NCI-H1694 (cell line): ENCODE measurements around the gene GPR157.
"Not testable (repeated sequence)": the region's sequence is repeated elsewhere in the genome, so short reads cannot be mapped to it uniquely, and the experiment has no call there.

ENCODE experiments used
- DNase-seq: peaks from one replicate; lab custom pipeline; 2025; lab: John Stamatoyannopoulos, UW

GPR157 gene

DNA sequence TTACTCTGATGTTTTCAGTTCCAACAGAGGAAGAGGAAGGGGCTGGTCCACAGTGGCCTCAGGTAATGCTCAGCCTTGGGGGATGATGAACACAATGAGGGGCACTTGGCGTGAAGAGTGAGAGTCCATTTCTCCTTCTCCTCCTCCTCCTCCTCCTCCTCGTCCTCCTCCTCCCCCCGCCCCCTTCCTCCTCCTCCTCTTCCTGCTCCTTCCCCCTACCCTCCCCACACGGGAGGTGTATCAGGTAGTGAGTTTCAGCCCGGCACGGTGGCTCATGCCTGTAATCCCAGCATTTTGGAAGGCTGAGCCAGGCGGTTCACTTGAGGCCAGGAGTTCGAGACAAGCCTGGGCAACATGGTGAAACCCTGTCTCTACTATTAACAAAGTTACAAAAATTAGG, 17.3 kb upstream of the GPR157 start:
- no peak for DNase-seq

DNA sequence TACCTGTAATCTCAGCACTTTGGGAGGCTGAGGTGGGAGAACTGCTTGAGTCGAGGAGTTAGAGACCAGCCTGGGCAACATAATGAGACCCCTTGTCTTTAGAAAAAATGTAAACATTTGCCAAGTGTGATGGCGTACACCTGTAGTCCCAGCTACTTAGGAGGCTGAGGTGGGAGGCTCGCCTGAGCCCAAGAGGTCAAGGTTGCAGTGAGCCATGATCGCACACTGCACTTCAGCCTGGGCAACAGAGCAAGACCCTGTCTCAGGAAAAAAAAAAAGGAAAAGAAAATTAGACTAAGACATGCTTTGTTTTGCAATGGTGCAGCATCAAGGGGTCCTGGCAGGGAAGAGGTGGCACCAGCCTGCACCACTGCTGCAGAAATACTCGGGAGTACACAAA, 16.8 kb upstream of the GPR157 start:
- no peak for DNase-seq

DNA sequence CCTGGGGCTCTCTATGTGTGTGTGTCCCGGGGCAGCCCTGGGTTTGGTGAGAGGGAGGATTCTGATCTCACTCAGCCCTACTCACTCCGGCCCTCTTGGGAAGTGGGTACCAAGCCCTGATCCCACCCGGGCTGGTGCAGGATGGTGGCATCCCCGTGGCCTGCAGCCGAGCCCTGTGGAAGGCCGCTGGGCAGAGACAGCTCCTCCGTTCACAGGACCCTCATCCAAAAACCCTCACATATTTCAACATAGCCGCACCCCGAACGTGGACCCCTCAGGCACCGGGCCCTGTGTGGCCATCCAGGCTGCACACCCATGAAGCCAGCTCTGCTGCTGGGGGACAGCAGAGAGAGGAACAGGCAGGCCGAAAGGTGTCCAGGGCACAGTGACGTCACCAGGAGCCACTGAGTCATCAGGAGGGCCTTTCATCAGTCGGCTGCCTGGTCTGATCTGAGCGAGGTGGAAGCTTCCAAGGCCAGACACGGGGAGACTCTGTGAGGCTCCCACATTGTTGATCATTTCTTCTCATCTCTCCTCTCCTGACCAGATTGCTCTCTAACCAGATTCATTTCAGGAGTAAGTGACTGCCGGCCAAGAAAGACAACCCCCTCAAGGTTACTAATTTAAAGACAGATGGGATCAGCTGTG, 16.2 kb upstream of the GPR157 start:
- no peak for DNase-seq

DNA sequence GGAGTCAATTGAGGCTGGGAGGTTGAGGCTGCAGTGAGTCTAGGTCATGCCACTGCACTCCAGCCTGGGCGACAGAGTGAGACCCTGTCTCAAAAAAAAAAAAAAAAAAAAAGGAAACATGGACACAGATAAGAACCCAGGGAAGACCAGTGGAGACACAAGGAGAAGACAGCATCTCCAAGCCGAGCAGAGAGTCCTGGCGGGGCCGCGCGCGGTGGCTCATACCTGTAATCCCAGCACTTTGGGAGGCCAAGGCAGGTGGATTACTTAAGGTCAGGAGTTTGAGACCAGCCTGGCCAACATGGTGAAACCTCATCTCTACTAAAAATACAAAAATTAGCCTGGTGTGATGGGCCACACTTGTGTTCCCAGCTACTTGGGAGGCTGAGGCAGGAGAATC, 15.6 kb upstream of the GPR157 start:
- not testable (repeated sequence) for DNase-seq

DNA sequence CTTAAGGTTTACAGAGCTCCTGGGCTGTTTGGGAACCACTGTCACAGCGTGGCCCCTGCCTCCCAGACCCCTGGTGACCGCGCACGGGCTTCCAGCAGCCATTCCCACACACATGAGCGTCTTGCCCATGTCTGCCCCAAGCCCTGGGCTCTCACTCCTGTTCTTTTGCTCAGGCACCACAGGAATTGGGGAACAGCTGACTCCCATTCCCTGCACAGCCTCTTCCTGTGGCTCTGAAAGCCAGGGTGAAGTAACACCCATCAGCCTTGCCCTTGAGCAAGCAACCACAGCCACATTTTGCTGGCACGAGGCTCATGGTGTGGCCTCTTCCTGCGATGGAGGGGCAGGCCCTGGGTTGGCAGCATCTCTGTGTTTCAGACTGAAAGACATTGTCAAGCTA, 14.3 kb upstream of the GPR157 start:
- no peak for DNase-seq

DNA sequence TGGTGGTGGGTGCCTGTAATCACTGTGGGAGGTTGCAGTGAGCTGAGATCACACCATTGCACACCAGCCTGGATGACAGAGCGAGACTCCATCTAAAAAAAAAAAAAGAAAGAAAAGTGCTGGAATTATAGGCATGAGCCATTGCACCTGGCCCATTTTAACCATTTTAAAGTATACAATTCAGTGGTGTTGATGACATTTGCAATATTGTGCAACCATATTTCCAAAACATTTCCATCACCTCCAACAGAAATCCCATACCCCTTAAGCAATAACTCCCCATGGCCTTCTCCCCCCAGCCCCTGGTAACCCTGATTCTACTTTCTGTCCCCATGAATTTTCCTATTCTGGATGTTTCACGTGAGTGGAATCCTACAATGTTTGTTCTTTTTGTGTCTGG, 11.0 kb upstream of the GPR157 start:
- DNase-seq: no peak

DNA sequence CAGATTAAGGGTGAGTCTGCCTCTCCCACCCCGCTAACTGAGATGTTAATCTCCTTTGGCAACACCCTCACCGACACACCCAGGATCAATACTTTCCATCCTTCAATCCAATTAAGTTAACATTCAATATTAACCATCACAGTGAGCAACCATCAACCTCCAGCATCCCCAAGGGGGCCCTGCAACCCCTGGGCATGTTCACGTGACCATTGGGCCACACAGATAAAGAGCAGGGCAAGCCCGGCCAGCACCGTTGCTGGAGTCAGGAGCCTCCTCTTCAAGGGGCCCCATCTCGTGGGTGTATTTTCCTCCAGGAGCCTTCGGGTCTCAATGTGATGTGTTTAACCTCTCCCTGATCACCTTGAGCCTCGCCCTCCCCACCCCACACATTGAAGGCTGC, 8.0 kb upstream of the GPR157 start:
- DNase-seq: no peak

DNA sequence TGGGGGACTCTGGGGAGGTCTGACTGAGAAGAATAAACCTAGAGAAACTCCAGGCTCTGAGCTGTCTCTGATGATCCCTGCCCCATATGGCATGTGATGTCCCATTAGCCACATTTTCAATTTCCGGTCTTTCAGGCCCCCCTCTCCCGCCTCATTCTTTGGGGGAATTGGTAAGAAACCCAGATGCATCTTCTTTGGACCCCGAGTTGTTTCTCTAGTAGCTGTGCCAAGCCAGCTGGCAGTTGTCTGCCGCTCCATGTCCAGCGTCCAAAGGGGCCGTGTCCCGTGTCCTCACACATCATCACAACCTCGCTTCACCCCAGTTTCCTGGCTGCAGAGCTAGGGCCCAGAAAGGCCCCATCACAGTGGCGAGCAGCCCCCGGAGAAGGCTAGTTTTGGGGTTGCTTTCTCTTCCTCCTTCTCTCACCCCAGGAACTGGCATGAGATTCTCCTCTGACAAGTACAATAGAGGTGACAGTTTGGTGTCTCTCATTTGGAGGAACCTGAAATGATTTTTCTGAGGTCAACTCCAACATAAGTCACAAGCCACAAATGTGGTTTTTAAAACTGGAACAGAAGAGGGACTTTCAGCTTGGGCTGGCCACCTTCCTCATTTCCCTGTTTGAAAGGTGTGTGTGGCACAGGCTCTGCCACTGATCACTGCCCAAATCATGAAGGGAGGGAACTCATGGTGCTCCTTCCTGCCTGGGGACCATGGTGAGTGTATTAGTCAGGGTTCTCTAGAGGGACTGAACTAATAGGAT, 6.4 kb upstream of the GPR157 start:
- DNase-seq: no peak

DNA sequence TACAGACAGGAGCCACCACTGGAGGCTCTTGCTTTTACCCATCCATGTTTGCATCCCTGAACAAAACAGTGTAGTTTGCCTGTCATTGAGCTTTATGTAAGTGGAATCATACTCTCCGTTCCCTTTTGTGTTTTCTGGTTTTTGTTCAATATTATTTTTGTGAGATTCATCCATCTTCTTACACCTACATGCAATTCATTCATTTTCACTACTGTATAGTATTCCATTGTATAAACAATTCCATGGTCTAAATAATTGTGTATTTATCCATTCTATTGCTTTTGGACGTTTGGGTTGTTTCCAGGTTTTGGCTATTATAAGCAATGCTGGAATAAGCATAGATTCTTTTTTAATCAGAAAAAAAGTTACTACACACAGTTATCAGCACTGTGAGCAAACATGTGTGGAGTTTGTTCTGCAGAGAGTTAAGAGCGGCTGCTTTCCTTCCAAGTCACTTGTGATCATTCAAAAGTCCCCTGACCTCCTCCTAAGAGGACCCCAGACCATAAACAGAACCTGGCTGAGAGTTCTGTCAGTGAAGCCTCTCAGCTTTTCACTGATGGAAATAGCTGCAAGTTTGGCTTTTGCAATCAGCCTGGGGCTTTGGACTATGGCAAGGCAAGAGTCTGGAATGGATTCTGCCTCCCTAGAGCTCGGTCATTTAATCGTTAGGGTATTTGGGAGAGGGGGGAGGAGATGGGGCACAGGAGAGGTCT, 5.1 kb upstream of the GPR157 start:
- DNase-seq: no peak

DNA sequence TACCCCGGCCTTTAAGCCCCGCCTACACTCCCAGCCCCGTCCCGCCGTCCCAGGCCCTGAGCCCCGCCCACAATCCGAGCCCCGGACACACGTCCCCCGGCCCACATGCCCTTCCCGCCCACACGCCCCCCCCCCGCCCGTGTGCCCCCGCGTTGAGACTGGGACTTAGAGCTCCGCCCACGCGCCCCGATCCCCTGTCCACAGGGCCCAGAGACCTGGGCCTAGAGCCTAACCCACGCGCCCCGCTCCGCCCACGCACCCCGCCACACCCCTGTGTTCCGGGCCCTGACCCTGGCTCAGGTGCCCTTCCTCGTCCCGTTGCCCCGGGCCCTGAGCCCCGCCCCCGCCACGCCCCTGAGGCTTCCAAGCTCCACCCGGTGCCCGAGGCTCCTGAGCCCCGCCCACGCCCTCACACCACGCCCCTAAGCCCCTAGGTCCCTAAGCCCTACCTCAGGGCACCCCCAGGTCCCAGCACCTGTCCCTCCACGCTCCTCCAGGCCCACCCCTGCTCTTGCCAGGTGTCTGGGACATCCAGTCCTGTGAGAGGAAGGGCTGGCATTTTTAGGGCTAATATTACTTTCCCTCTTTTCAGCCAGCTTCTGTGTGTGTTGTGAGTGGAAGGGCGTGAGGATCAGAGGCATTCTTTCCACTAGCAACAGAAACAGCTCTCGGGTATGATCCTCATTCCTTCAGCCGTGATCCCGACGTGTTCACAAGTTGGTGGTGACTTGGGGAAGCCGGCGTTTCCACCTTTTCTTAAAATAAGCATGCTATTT, 552 bp upstream of the GPR157 start:
- no peak for DNase-seq

DNA sequence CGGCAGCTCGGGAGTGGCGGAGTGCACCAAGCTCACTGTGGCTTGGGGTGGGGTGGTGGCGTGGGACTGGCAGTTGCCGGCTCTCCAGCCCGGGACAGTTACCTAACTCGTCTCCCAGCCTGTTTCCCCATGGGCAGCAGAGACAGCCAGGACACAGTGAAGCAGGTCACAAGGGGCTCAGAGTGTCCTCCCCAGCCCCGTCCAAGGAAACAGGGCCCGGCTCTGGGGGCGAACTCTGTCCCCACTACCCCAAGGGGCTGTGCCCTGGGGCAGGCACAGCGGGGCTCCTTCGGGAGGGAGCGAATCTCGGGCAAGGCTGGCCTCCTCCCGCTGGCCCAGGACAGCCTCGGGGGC, 759 bp downstream of the GPR157 start:
- no peak for DNase-seq

DNA sequence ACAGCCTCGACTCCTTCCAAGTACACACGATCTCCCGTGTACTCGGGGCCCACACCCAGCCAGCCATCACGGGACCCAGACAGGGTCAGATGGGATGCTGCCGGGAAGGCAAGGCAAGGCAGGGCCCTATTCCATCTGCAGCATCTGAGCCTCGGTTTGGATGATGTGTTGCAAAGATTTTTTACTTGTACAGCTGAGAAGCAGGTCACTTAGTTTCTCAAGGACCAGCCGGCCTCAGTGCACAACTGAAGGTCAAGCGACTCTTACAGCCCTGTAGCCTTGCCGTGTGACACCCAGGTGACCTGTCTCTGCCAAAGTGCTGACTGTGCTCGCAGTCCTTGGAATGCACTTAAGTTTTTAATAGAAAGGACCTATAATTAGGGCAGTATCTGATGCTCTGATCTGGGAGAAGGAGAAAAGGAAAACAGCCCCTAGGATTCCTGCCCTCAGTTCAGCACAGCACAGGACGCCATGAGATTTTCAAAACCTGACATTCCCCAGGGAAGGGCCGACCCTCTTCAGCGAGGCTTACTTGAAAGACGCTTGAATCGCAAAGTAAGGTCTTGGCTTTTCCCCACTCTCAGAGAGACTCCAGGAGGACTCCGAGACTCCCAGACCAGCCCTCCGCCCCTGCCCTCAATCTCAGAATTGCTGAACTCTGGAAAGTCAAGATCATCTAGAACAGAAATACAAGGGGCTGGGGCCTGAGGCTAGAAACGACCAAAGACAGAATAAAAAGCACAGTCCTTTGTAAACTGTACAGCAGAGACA, 1.3 kb downstream of the GPR157 start:
- no peak for DNase-seq

DNA sequence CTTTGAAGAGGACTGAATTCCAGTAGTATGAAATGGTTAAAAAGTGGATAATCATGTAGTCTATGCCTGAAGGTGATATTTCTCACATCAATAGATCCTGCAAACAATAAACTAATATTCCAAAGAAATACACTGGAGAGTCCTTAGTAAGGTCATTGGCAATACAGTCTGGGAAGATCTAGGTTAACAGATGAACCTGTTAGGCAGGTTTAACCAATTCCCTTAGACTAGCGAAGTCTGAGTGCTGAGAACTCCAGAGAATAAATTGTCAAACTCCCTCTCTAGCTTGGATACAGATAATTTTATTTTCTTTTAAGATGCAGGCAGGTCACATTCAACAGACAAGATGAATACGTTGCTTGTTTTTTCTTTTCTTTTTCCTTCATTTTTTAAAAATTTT, 2.4 kb downstream of the GPR157 start:
- no peak for DNase-seq

DNA sequence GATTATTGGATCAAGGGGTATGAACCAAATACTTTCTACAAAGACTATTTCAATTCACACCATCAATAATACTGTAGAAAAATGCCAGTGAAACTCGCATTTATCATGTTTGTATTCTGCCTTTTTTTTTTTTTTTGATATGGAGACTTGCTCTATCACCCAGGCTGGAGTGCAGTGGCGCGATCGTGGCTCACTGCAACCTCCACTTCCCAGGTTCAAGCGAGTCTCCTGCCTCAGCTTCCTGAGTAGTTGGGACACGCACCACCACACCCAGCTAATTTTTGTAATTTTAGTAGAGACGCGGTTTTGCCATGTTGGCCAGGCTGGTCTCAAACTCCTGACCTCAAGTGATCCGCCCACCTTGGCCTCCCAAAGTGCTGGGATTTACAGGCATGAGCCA, 3.1 kb downstream of the GPR157 start:
- DNase-seq: not testable (repeated sequence)

DNA sequence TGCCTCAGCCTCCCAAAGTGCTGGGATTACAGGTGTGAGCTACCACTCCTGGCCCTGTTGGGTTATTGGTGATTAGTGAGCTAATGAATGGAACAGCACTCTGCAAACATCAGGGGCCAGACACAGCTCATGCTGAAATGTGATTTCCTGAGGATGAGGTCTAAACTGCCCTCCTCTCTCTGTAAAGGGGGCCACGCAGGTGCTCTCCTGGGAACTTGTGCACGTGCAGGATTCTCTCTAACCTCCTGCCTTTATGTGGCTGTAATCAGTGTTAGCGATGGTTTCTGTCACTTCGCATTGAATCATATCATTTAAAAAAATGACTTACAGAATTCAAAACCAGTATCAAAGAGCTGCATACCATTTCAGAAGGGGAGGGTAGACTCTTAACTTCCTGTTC, 3.6 kb downstream of the GPR157 start:
- no peak for DNase-seq

DNA sequence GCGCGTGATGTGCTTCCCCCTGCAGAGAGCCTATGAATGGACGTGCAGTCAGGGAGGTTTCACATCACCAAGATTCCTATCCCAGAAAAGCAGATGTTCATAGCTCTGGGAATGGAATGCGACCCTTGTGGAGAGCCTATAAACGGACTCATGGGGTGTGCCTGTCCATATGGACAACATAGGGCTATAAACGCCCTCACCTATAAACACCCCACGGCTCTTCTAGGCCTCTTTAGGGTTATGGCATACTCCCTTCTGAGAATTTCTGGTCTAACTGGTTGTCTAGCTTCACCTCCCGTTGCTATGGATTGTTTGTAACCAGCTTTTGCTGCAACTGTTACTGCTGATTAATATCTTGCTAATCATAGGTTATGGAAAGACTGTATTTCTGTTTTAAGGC, 4.5 kb downstream of the GPR157 start:
- DNase-seq: not testable (repeated sequence)

DNA sequence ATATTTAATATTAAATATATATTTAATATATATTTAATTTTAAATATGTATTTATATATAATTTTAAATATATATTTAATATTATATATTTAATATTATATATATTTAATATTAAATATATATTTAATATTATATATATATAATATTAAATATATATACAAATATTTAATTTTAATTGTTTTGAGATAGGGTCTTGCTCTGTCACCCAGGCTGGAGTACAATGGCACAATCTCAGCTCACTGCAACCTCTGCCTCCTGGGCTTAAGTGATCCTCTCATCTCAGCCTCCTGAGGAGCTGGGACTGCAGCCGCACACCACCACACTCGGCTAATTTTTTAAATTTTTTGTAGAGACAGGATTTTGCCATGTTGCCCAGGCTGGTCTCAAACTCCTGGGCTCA, 5.2 kb downstream of the GPR157 start:
- DNase-seq: not testable (repeated sequence)

DNA sequence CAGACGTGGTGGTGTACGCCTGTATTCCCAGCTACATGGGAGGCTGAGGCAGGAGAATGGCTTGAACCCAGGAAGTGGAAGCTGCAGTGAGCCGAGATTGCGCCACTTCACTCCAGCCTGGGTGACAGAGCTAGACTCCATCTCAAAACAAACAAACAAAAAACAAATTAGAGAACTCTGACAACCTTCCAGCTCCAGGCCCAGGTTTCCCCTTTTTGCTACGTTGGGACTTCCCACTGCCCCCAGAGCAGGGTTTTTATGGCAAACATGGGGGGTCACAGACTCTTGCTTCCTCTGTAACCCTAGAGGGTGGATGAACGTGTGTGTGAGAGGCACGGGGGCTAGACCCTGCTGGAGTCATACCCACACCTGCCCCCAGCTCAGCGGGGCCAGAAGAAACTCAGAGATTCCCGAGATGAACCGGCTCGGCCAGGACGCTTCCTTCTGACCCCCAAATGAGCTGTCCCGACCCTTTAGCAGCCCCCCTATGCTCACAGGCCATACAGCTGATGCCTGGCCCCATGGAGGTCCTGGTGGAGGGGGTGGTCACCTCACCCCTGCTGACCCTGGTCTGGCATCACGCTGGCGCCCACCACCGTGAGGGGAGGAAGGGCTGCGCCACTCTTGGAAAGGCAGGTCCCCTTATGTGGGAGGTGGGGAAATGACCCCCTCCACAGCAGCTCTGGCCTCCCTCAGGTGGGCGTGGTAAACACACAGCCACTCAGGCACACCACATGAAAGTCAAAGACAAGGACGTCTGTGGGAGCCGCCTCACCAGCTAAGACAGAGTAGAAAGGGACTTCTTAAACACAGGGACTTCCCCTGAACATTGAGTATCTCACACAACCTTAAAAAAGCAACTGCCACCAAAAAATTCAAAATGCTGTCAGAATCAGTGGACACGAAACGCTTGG, 7.1 kb downstream of the GPR157 start:
- no peak for DNase-seq

DNA sequence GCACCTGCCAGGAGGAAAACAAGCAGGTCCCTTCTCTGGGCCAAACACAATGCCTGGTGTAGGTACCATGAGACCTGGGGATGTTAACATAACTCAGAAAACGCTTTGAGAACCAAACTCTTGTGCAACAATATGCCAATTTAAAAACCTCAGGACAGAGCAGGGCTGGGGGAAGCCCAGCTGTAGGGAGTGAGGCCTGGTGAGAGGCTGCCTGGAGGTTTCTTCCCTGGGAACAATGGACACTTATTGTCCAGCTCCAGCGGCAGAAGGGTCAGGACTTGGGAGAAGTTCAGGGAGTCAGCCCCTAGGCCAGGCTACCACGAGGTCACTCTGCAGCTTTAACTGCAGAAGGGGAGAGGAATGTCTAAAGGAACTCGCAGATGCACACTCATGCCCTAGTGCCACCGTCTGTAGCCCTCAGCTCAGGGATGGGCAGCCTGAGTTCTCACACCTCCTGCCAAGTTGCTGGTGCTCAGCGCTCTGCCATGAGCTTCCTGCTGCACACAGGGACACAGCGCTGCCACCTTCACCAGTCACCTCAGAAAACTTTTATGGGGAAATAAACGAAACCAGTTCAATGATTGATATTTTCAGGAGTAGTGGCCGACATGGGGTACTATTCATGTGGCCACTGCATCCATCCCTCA, 8.5 kb downstream of the GPR157 start:
- DNase-seq: no peak

DNA sequence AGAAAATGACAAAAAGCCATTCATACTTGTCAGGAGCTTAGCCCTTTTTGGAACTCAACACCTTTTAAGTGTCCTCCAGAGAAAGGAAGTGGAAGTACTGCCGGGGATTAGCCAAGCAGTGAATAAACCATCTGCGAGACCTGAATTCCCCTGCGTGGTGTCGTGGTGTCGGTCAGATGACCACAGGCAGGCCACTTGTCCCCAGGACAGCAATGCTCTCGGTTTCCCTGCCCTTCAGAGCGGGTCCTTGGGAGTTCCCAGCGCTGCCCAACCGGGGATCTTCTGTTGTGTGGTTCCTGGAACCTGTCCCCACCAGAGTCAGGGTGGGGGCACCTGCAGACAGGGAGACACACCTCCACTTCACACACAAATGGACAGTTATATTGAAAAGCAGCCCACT, 9.2 kb downstream of the GPR157 start:
- DNase-seq: no peak
